Fibroblast of upper back skin (primary cell): ENCODE measurements around the gene EBLN2.

Experiments
- DNase-seq: peaks from one replicate; pipeline ENCODE4 v3.0.0-alpha.2; 2013

Gene EBLN2

DNA sequence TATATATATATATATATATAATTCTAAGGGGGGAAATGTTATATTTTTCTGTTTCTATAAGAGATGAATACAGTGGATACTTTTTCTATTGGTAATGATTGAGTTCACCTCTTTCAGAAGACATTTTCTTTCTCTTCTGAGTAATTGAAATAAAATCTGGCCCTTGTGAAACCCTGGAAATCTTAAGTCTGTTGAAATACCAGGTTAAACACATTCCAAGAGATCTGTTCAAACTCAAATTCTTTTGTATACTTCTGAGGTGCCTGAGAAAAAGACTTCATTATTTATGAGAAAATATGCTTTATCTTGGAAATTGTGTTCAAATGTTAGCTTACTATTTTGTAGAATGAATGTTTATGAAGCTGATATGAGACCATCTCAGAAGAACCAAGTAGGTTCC lies 4.8 kb downstream of the EBLN2 start:
- DNase-seq: peak; percentile 46

DNA sequence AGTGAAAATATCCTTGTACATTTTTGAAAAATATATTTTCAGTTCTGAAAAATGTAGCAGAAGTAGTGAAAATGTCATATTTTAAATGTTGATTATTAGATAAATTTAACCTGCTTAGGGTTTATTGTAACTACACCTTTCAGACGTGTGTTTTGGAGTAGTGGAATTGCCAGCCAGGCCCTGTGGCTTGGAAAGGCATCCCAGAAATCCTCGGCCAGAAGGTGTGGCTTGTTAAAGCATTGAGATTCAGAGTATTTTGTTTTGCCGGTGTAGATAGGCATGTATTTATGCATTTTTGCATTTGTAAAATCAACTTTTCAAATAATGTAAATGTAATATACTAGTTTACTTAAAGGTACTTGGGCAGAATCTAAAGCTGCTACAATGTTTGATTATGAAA lies 7.0 kb downstream of the EBLN2 start:
- DNase-seq: no peak

DNA sequence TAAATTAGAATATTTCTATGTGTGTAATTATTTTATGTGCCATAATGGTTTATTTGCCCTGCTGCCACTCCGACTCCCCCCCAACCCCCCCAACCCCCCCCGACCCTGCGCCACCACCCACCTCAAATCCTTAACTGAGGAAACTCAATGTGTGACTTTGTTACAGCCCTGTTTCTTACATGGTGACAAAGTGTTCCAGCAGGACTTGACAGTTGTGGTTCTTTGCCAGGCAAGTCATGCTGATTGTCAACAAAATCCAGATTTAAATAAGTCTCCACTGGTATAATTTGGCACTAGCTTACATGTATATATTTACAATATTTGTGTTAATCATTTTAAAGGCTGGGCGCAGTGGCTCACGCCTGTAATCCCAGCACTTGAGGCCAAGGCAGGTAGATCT lies 7.7 kb downstream of the EBLN2 start:
- no peak for DNase-seq

DNA sequence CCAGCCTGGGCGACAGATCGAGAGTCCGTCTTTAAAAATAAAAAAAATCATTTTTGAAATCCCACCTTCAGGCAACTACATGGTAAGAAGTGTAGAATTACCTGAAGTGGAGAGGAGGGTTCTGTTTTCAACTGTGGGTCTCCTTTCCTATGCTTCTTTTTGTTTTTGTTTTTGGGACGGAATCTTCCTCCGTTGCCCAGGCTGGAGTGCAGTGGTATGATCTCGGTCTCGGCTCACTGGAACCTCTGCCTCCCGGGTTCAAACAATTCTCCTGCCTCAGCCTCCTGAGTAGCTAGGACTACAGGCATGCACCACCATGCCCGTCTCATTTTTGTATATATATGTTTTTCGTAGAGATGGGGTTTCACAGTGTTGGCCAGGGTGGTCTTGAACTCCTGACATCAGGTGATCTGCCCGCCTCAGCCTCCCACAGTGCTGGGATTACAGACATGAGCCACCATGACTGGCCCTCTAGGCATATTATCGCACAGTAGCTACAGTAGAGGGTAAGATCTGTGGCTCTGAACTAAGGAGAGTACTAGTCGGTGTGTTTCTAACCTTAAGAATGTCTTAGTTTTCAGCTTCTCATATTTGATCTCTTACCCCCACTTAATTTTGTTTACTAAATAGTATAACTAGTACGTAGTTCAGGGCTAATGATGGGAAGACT lies 8.5 kb downstream of the EBLN2 start:
- no peak for DNase-seq

DNA sequence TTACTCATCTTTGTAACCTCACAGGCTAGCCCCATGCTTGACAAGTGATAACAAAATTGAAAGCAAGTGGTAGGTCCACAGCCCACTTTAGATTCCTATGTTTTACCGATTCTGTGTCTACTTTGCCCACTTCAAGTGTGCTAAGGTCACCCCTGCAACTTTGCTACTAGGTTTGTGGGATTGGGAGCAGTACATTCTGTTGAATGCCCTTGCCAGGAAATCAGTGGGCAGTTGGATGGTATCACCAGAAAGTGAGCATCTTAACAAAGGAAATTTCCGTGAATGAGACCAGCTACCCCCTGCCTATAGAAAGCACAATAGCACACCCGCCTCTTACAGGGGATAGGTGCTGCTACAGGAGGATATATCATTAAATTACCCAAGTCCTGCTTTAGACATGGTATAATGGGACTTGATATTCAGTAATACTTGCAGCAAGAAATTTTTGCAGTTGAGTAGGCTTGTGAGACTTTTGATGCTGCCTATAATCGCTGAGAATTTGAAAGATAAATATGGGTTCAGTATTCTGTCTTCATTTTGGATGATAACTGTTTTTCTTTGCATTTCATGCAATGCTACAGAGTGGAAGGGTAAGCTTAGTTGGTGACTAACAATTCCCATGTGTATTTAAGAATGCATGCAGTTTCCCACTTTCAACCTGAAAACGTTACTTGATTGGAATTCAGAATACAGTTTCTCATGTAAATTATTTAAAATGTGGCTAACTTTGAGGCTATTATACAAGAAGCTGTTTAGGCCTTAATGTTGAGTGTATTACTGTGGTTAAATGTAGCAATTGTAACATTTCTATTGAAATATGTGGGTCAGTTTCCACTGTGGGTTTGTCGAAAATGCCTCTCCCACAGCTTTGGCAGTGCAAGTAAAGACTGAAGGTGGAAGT lies 9.5 kb downstream of the EBLN2 start:
- DNase-seq: peak; percentile 94

DNA sequence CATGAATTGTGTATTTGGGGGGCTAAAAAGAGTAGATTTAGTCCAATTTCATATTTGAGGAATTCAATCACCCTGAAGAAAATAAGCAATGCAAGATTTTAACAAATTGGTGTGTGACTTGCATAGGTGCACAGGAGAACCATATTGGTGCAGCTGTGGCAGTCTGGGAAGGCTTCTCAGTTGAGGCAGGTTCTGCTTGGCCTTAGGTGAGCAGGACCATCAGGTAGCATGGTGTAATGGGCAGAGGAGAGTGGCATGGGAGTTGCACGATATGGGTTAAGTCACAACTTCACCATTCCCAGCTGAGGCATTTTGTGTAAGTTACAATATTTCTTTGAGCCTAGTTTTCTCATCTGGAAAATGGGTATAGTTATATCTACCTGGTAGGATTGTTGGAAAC lies 10.5 kb downstream of the EBLN2 start:
- DNase-seq: no peak

DNA sequence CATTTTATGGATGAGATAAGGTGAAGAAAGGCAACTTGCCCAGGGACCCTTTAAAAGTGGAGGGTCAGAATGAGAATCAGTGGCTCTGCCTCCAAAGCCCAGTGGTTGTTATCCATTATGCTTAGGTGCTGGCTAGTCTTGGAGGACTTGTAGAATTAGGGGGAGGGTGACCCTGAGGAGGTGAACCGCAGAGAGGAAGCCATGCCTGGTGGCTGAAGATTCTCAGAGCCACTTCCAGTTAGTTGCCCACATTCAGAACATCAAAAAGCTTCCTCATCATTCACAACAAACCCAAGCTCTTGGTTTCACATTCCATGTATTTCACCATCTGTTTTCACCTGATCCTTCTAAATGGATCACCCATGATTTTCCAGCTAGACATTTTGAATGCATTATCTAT lies 11.2 kb downstream of the EBLN2 start:
- DNase-seq: no peak

DNA sequence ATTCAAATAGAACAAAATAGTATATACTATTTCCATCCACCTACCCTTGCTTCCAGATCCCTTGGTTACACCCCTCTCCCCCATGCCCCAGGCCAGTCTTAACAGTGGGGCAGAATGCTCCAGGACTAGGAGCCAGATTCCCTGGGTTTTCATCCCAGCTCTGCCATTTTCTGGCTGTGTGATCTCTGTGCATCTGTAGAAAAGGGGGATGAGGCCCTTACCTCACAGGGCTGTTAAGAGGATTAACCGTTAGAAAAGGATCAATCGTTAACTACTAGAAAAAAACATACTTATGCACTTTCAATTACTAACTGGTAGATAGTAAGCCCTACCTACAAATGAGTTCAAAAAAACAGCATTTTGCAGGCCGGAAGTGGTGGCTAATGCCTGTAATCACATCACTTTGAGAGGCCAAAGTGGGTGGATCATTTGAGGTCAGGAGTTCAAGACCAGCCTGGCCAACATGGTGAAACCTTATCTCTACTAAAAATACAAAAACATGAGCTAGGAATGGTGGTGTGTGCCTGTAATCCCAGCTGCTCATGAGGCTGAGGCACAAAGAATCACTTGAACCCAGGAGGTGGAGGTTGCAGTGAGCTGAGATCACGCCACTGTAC lies 11.7 kb downstream of the EBLN2 start:
- DNase-seq: no peak

DNA sequence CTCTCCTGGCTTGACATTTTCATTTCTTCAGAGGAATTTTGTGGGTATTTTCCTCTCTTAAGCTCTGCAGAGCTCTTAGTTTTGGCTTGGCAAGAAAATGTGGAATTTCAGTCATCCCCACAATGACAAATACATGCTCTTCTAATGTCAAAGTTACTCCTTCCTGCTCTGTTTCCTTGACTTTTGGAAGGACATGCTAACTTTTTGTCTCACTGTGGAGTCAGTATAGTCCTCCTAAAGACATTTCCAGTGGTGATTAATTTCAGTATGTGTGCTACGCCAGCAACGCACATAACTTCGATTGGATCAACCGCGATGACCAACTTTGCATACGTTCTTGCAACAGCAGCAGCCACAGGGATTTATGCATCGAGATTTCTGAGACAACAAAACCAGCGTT lies 13.3 kb downstream of the EBLN2 start:
- peak; percentile 62 for DNase-seq

DNA sequence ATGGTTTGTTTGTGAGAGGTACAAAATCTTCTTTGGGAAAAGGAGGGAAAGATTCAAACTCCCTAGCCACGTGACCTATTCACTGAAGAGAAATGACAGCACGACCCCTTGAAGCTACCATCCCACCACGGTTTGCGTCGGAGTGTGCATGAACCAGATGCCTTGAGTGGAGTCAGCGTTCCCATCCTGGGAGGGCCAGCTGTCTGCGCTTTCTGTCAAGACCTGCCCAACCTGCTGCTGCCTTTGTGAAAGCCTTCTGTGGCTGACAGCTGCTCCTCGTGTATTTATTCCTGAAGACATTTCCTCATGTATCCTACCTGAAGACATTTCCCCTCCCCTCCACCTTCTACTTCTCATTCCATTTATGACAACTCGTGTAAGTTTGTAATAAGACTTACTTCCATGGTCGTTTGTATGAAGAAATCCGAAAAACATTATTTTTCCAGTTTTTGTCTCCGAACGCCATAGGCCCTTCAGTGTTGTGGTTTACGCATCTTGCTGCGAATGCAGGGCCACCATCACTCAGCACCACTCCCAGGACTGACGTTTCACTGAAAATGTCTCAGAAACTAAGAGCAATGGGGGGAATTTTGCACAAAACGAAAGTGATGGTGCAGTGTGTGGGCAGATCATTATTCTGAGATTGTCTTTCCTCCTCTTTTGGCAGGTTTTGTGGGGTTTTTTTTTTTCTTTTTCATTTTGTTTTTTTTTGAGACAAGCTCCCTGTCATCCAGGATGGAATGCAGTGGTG lies 18.9 kb downstream of the EBLN2 start:
- DNase-seq: no peak

DNA sequence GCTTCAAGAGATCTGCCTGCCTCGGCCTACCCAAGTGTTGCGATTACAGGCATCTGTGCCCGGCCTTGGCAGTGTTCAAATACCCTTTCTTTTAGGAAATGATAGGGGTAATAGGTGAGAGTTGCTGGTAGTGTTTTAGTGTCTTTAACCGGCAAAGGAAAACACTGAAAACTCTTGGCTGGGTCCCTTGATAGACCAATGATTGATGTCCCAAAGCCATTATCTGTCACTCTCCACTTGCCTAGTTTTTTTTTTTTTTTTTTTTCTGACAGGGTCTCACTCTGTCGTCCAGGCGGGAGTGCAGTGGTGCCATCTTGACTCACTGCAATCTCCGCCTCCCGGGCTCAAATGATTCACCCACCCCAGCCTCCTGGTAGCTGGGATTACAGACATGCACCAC lies 19.7 kb downstream of the EBLN2 start:
- DNase-seq: no peak

DNA sequence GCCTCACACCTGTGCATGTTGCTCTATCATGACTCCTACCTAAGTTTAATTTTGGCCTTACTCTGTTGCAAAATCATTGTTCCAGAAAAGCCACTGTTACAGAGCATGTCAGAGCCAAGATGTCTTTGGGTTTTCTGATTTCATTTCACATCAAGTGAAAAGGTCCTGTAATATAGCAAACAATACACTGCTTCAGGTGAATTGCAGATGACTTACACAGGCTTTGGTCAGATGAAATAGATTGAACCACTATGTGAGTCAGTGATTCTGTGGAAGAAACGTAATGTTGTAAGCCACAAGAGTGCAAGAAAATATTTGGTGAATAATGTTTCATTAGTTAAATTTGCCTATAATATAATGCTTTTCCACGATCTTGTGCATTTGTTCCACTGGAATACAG lies 22.7 kb downstream of the EBLN2 start:
- no peak for DNase-seq

DNA sequence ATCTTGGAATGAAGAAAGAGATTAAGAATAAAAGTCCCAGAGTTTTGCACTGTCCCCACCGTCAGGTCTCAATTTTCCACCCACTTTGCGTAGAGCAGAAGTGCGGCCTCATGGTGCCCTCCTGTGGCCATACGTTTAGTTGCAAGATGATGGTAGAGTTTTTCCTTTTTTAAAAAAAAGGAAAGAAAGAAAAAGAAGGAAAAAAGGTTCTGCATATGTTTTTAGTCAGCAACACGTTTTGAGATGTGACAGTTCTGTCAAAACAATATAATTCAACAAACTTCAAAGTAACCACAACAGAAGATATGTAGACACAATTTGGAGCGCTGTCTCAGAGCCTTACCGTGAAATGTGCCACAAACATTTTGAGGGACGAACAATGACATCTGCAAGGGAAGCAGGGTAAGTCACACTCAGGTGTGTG lies 24.6 kb downstream of the EBLN2 start:
- DNase-seq: peak; percentile 39

DNA sequence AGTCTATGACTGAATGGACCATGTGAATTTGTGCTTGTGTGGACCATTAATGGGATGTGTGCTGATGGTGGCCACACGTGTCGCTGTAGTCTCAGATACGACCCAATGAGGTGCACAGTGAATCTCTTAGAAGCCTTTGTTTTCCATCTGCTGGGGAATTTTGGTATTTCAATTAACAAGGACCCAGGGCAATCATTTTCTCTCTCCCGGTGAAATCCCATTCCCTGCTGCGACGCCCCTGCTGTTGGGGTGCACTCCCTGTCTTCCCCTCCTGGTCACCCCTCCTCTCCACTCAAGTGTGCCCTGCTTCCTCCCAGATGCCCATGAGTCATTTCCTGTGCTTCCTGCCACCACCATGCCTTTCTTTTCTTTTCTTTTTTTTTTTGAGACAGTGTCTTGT lies 32.7 kb downstream of the EBLN2 start:
- DNase-seq: no peak

DNA sequence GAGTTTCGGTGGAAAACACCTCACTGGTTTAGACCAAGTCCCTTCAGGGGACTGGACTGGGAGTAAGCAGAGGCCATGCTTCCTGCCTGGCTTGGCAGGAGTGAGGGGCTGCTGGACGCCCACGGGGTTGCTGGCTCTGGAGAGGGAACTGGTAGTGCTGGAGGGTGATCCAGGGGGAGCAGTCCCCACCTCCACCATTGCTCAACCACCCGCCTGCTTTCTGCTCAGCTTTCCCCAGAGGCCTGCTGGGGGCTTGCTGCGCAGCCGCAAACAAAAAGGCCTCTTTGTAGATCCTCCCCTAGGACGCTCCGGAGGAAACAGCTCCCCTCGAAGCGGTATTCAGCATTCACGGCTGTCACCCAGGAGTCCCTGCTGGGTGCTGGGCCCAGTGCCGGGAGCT lies 33.5 kb downstream of the EBLN2 start:
- DNase-seq: no peak

DNA sequence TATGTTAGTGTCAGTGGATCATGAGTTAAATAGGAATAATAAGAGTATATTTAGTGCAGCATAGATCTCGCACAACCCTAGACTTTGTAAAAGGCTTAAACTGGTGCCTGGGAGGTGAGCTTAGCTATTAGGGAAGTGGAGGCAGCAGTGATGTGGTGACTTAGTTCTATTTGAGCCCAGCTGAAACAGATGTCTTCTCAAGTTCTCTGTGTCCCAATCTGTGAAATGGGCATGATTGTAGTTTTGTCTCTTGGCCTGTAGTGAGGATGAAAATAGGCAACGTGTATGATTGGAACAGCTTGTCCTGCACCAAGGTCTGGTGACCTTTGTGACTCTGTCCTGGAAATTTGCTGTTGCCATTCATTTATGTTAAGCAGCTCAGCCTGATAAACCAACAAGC lies 34.7 kb downstream of the EBLN2 start:
- no peak for DNase-seq

DNA sequence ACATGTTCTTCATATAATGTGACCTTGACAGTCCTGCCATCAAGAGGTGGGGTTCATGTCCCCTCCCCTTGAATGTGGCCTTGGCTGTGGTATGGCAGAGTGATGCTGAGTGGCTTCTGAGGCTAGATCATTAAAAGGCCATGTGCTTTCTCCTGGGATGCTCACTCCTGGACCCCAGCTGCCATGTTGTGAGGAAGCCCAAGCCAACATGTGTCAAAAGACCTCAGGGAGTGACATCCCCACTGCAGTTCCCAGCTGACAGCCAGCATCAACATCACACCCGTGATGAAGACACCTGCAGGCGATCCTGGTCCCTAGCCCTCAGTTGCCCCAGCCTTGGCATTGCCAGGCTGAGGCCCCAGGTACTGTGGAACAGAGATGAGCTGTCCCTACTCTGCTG lies 36.6 kb downstream of the EBLN2 start:
- no peak for DNase-seq

DNA sequence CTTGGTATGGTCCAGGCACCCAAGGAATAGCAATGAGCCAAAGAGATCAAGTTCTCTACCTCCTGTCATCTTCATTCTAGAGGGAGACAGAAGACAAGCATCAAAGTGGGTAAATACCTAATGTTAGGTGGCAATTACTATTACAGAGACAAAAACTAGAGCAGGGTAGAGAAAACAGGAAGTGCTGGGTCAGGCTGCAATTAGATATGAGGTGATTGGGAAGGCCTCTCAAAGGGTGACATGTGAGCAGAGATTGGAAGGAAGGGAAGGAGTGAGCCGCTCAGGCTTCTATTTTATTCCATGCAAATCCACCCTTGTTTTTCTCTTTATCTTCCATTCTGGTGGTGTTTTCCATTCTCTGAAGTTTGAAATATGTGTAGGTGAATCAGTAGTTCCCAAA lies 37.4 kb downstream of the EBLN2 start:
- no peak for DNase-seq

DNA sequence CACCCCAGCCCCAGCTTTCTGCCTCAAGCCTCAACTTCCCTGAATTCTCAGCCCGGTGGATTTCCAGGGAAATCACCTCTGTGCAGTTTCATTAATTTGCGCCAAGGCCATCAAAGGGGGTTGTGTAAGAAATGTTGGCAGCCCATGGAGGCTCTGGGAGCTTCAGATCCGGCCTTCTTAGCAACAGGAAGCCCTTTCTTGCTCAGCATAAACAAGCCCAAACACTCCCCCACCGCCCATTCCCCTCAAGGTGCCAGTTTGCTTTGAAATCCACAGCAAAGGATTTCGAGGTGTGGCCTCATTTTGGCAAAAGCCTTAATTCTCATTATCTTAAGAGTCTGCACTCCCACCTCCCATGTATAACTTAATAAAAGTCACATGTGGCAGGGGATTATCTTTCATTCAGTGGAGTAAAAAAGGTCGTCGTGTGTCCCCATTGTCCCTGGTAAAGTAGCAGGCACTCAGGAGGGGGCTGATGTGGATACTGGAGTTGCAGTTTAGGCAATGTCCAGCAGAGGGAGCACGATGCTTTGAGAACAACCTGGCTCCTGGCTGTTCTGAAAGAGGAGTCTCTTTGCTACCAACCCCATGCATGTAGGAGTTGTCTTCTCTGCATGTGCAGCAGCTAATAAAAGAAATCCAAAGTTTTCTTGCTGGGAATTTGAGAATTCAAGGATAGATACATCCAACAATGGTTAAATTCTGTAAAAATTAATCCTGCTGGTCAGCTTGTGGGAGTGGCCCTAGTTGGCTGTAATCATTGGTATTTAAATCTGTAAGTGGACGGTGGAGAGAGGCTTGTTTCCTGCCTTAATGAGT lies 39.5 kb downstream of the EBLN2 start:
- DNase-seq: peak; percentile 77

DNA sequence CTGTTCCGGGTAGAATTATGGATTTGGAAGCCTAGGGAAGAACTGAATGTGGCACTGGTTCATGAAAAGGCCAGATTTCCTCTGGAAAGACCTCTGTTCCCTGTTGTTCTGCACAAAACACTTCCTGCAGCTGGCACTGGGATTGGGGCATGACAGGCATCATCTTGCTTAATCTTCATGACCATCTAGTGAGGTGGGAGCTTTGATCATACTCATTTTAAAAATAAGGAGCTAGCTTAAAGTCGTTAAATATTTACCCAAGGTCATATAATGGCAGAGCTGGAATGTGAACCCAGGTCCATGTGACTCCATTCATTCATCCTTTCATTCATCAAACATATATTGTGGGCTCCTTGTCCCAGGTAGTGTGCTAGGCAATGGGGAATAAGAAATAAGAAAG lies 40.4 kb downstream of the EBLN2 start:
- DNase-seq: no peak

DNA sequence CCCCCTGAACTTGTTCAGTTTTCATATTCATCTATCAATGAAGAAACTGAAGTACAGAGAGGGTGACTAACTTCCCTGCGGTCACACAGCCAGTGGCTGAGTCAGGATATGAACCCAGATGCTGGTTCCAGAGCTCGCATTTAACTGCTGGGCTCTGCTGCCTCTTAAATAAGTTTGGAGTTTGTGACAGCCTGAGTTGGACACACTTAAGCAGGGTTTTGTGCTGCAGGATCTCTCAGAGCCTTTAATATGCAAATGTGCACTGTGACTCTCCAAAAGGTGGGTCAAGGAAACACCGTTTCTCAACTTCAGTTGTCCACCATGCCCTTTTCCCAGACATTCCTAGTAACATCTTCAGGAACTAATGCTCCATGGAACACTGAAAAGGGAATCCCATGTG lies 45.8 kb downstream of the EBLN2 start:
- DNase-seq: no peak

DNA sequence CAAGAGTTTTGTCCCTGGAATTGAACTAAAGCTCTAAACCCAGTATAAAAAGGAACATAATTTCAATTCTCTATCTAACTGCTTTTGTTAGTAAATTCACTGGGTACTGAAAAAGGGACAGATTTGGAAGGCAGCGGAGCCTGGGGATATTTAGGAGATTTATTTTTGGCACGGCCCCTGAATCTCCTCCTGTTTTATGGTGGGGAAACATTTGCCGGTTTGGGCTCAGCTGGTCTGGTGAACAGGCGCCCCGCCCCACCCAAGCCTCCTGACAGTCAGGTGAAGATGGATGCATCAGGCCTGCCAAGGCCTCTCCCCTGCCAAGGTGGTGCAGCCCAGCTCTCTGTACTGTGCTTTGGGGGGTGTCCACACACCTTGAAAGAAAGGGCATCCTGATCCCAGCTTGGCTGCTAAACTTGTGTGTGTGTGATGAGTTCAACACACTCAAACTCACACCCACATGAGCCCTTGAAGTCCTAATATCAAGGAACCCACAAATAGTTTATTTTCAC lies 46.3 kb downstream of the EBLN2 start:
- DNase-seq: no peak
